Natural killer cell (primary cell): ENCODE measurements around the gene SLC25A10. TPM values are rescaled to one million over a fixed set of nuclear protein-coding genes. Genes with fewer than 3 reads are reported as not detected.

Experiments
- ATAC-seq, 3 donors: fragments of 150-1000 bp in 2 of 3; fragments of 200-7000 bp in 1 of 3; cut with Tn5 transposase; 1 replicate in 1 of 3; 2 replicates in 2 of 3; pipeline ENCODE4 v1.10.0; 2021; ENCODE audit warnings: mild to moderate bottlenecking in 2 of 3, moderate library complexity in 2 of 3
- DNase-seq, 2 donors: peaks; one replicate each; pipeline versions ENCODE4 v3.0.0 to v3.0.0-alpha.2; 2013 to 2021; ENCODE audit warnings: mixed read lengths in 1 of 2
- H3K27ac ChIP-seq: one replicate; pipeline ENCODE4 v1.5.1; 2013; ENCODE audit warnings: mild to moderate bottlenecking, low read length
- H3K27me3 ChIP-seq: one replicate; pipeline ENCODE4 v1.6.1; 2013; ENCODE audit warnings: low read length; ENCODE audit not compliant: control insufficient read depth, insufficient read depth
- H3K36me3 ChIP-seq: one replicate; pipeline ENCODE4 v1.6.1; 2013; ENCODE audit warnings: low read length; ENCODE audit not compliant: control insufficient read depth, insufficient read depth
- H3K4me1 ChIP-seq: one replicate; pipeline ENCODE4 v1.6.1; 2013; ENCODE audit warnings: low read length; ENCODE audit not compliant: control insufficient read depth, insufficient read depth
- H3K4me3 ChIP-seq: one replicate; pipeline ENCODE4 v1.5.1; 2013; ENCODE audit warnings: low read length
- H3K9me3 ChIP-seq: one replicate; pipeline ENCODE4 v1.6.1; 2013; ENCODE audit warnings: low read length; ENCODE audit not compliant: control insufficient read depth, insufficient read depth
- H3K27ac Mint-ChIP-seq, 2 donors: one replicate each; pipeline ENCODE4 v1.8.0; 2022; ENCODE audit warnings: mild to moderate bottlenecking in 2 of 2, mixed read lengths in 2 of 2, moderate library complexity in 1 of 2
- H3K27me3 Mint-ChIP-seq, 2 donors: one replicate each; pipeline ENCODE4 v1.8.0; 2022; ENCODE audit warnings: low read depth in 2 of 2, mixed read lengths in 2 of 2
- H3K36me3 Mint-ChIP-seq: one replicate; pipeline ENCODE4 v1.8.0; 2022; ENCODE audit warnings: mixed read lengths
- H3K4me1 Mint-ChIP-seq, 2 donors: one replicate each; pipeline ENCODE4 v1.8.0; 2022; ENCODE audit warnings: mixed read lengths in 2 of 2
- H3K4me3 Mint-ChIP-seq: one replicate; pipeline ENCODE4 v1.8.0; 2022; ENCODE audit warnings: mild to moderate bottlenecking, moderate library complexity, mixed read lengths
- H3K9me3 Mint-ChIP-seq, 2 donors: one replicate each; pipeline ENCODE4 v1.8.0; 2022; ENCODE audit warnings: mixed read lengths in 2 of 2
- WGBS: methylation state at CpG from one replicate; pipeline ENCODE4 v1.1.7; 2013; ENCODE audit warnings: missing lambda C conversion rate; ENCODE audit not compliant: insufficient coverage; 5-methylcytosine and 5-hydroxymethylcytosine counted together
- intact Hi-C: fragments of 100-400 bp; cut with micrococcal nuclease; formaldehyde crosslinking; loops from one replicate; pipeline ENCODE4 v1.14.2; 2022
- total RNA-seq, 4 donors: library from RNA; stranded (reverse); fragments of 120-200 nt in 1 of 4; gene quantifications; one replicate each; pipeline versions ENCODE4 v1.2.3 to v1.2.4, GENCODE V29; 2013 to 2022
- TF ChIP-seq, protein P1 (sequence below): fragments of 200-600 bp; IDR thresholded peaks from one replicate; pipeline ENCODE4 v1.8.0; 2022; ENCODE audit warnings: antibody characterized with exemption

SLC25A10 gene
- total RNA-seq, 3 donors from 2014 or later (not counting 1 experiment from before 2014, with no cell fraction given) = 5.7 to 6.3 (median 5.8) TPM

DNA sequence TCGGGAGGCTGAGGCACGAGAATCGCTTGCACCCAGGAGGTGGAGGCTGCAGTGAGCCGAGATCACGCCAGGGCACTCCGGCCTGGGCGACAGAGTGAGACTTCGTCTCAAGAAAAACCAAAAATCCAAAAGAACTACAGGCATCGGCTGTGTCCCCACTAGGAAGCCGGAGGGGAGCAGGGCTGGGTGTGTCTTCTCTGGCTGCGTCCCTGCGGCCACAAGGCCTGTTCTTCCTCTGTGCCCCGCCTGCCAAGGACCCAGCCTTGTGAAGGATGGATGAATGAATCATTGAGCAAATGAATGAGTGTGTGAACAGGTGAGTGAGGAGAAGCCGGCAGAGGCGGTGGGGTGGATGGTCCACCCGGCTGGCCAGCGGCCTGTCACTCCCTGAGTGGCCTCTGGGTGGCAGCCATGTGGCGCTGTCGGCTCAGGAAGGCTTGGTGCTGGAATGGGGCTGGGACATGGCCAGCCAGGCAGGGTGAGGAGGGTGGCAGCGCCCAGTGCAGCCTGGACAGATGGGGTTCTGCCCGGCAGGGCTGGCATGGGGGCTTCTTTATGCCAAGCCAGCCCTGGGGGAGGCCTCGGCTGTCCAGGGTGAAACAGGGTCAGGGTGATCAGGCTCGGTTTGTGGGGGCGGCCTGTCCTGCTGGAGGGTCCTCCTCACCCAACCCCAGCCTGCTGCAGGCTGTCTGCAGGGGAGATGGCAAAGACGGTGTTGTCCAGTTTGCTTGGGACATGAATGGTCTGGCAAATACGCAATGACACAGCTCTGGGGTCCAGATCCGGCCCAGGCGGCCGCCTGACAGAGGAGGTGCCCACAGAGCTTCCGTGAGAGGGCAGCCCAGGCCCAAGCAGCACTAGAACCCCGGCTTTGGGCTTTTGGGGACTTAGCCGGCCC lies 21.7 kb downstream of the SLC25A10 start:
- Histone ChIP-seq H3K9me3 (no peaks in the 10 kb centered on the region), H3K4me3 (no peak overlapping the region), H3K4me1 (peaks cover 3% of the 10 kb centered on the region), H3K36me3 (no peaks in the 10 kb centered on the region), H3K27ac (no peak overlapping the region), H3K27me3 (no peaks in the 10 kb centered on the region)
- ATAC-seq (peak; percentile 88 to 99 (median 92)), DNase-seq (peak; percentile 51 to 71)
- H3K4me1 Mint-ChIP-seq = peaks cover 10 to 12% of the 10 kb centered on the region in 2 donors
- no peak overlapping the region for H3K27ac Mint-ChIP-seq
- H3K9me3 Mint-ChIP-seq = no peaks in the 10 kb centered on the region
- TF ChIP-seq, protein P1, sequence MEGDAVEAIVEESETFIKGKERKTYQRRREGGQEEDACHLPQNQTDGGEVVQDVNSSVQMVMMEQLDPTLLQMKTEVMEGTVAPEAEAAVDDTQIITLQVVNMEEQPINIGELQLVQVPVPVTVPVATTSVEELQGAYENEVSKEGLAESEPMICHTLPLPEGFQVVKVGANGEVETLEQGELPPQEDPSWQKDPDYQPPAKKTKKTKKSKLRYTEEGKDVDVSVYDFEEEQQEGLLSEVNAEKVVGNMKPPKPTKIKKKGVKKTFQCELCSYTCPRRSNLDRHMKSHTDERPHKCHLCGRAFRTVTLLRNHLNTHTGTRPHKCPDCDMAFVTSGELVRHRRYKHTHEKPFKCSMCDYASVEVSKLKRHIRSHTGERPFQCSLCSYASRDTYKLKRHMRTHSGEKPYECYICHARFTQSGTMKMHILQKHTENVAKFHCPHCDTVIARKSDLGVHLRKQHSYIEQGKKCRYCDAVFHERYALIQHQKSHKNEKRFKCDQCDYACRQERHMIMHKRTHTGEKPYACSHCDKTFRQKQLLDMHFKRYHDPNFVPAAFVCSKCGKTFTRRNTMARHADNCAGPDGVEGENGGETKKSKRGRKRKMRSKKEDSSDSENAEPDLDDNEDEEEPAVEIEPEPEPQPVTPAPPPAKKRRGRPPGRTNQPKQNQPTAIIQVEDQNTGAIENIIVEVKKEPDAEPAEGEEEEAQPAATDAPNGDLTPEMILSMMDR = peak; percentile 83
- intact Hi-C loops = no loop called here
- H3K4me3 Mint-ChIP-seq = no peak overlapping the region
- H3K27me3 Mint-ChIP-seq = peaks cover 13 to 18% of the 10 kb centered on the region in 2 donors
- no peaks in the 10 kb centered on the region for H3K36me3 Mint-ChIP-seq
- WGBS = 54% methylated on average over 32 of the region's 32 CpGs

DNA sequence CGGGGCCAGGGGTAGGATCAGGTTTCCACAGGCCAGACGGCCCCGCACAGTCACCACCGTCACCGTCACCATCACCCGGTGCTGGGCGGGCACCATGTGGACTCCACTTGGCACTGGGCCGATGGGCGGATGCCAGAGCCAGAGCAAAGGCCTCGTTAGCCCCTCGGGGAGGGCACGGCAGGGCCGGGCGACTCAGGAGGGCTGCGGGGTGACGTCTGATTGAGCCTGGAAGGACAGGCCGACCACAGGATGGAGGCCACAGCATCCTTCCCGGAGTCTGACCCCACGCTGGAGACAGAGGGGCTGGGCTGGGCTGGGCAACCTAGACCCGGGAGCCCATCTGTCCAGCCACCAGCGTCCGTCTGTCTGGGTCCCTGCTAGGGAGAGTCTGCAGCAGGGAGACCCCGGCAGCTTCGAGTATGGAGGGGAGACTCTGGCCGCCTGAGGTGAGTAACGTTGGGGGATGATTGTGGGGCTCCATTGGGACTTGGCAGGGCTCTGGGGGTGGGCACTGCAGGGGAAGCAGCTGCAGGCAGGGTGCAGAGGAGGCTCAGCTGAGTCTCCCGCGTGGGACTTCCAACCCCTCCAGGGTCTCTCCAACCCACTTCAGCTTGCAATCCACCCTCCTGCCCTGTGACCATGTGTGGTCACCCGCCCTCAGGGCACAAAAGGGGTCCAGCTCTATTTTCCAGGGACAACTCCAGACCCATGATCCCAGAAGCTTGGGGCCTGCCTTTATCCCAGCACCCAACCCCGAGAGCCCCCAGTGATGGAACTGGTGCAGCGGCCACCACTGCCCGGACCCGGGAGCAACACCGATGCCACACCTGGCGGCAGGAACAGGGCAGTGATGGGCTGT lies 22.6 kb downstream of the SLC25A10 start:
- H3K4me3 Mint-ChIP-seq = no peak overlapping the region
- peaks cover 10 to 12% of the 10 kb centered on the region in 2 donors for H3K4me1 Mint-ChIP-seq
- H3K9me3 ChIP-seq = no peaks in the 10 kb centered on the region
- ATAC-seq (no peak), DNase-seq (no peak)
- H3K27ac ChIP-seq = no peak overlapping the region
- H3K9me3 Mint-ChIP-seq = no peaks in the 10 kb centered on the region
- TF ChIP-seq, protein P1 = no peak
- H3K27me3 ChIP-seq = no peaks in the 10 kb centered on the region
- peaks cover 13 to 18% of the 10 kb centered on the region in 2 donors for H3K27me3 Mint-ChIP-seq
- peaks cover 3% of the 10 kb centered on the region for H3K4me1 ChIP-seq
- H3K4me3 ChIP-seq = no peak overlapping the region
- 87% methylated on average over 35 of the region's 35 CpGs for WGBS
- no peaks in the 10 kb centered on the region for H3K36me3 ChIP-seq
- no peaks in the 10 kb centered on the region for H3K36me3 Mint-ChIP-seq
- intact Hi-C loops = no loop called here
- no peak overlapping the region for H3K27ac Mint-ChIP-seq

DNA sequence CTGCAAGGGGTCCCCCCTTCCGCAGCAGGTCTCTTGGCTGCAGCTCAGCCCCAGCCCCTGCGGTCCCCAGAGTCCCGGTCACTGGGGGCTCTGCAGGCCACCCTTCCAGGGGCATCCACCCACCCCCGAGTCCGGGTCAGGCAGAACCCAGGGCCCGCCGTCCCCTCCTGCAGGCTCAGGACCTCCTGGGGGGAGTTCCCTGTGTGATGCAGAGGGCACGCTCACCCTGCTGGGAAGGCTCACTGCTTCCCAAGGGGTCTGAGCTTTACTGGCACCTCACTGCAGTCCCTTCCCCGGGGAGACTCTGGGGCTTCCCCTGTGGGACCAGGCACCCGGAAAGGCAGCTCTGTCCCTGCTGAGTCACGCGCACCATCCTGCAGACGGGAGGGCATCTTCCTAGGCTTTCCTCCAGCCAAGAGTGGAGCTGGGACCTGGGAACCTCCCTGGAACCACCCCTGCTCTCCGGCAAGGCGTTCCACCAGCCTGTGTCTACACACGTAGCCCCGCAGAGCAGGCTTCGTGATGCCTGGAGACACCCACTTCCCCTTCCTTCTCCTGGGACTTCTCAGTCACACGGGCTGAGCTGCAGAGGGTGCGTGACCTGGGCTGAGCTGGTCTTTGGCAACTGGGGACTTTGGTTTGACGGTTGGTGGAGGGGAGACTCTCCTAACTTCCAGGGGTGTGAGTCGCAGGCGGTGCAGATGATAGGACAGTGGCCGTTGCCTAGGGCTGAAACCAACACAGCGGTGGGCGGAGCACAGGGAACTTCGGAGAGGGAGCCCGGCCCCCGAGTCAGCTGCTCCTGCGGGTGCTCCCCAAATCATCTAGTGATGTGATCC lies 23.4 kb downstream of the SLC25A10 start:
- Mint-ChIP-seq H3K27ac (no peak overlapping the region), H3K4me1 (peaks cover 10 to 12% of the 10 kb centered on the region in 2 donors), H3K4me3 (no peak overlapping the region), H3K9me3 (no peaks in the 10 kb centered on the region), H3K36me3 (no peaks in the 10 kb centered on the region), H3K27me3 (peaks cover 13 to 18% of the 10 kb centered on the region in 2 donors)
- TF ChIP-seq, protein P1 = no peak
- Histone ChIP-seq H3K9me3 (no peaks in the 10 kb centered on the region), H3K27me3 (no peaks in the 10 kb centered on the region), H3K4me1 (peaks cover 3% of the 10 kb centered on the region), H3K36me3 (no peaks in the 10 kb centered on the region), H3K4me3 (peak overlapping the region; percentile 1), H3K27ac (no peak overlapping the region)
- 29% methylated on average over 29 of the region's 30 CpGs for WGBS
- ATAC-seq (peak in 2 of 3 donors; percentile 37 to 60), DNase-seq (peak in 1 of 2 donors; percentile 35)
- intact Hi-C loops = no loop called here
